Mesendoderm (in vitro differentiated cells): ENCODE results near the gene GALK2.
"Not testable (repeated sequence)": the region's sequence is repeated elsewhere in the genome, so short reads cannot be mapped to it uniquely, and the experiment has no call there.

Experiments used
- DNase-seq: peaks from one replicate; pipeline ENCODE4 v3.0.0; 2013
- H2AK5ac ChIP-seq: 2 replicates; pipeline ENCODE4 v1.6.1; 2013; ENCODE audit warnings: low read length, inconsistent platforms
- H2BK120ac ChIP-seq: 2 replicates; pipeline ENCODE4 v1.6.1; 2013; ENCODE audit warnings: low read depth, mild to moderate bottlenecking, low read length, moderate library complexity, mixed read lengths
- H2BK15ac ChIP-seq: replicated peaks from 2 replicates; pipeline ENCODE4 v1.6.1; 2013; ENCODE audit warnings: low read depth, mild to moderate bottlenecking, moderate library complexity
- H2BK5ac ChIP-seq: 2 replicates; pipeline ENCODE4 v1.6.1; 2013; ENCODE audit warnings: low read length, inconsistent platforms
- H3K18ac ChIP-seq: 2 replicates; pipeline ENCODE4 v1.6.1; 2013; ENCODE audit warnings: mild to moderate bottlenecking, low read length, mixed read lengths
- H3K23ac ChIP-seq: one replicate; pipeline ENCODE4 v1.6.1; 2013; ENCODE audit warnings: low read length
- H3K27ac ChIP-seq: 2 replicates; pipeline ENCODE4 v1.5.1; 2013; ENCODE audit warnings: low read depth, mild to moderate bottlenecking, inconsistent platforms, low read length, moderate library complexity
- H3K27me3 ChIP-seq: 2 replicates; pipeline ENCODE4 v1.6.1; 2013; ENCODE audit warnings: low read length, control low read depth, mild to moderate bottlenecking, inconsistent platforms; ENCODE audit not compliant: insufficient read depth, poor library complexity
- H3K36me3 ChIP-seq: 2 replicates; pipeline ENCODE4 v1.6.1; 2013; ENCODE audit warnings: low read length, inconsistent platforms; ENCODE audit not compliant: control insufficient read depth, insufficient read depth
- H3K4ac ChIP-seq: one replicate; pipeline ENCODE4 v1.6.1; 2013; ENCODE audit warnings: low read depth, mild to moderate bottlenecking, low read length, moderate library complexity
- H3K4me1 ChIP-seq: 2 replicates; pipeline ENCODE4 v1.6.1; 2013; ENCODE audit warnings: low read depth, low read length, inconsistent platforms; ENCODE audit not compliant: control insufficient read depth
- H3K4me2 ChIP-seq: 2 replicates; pipeline ENCODE4 v1.6.1; 2013; ENCODE audit warnings: low read length
- H3K4me3 ChIP-seq: 2 replicates; pipeline ENCODE4 v1.5.1; 2013; ENCODE audit warnings: mild to moderate bottlenecking, low read length
- H3K56ac ChIP-seq: one replicate; pipeline ENCODE4 v1.6.1; 2013; ENCODE audit warnings: low read length
- H3K79me1 ChIP-seq: 2 replicates; pipeline ENCODE4 v1.6.1; 2013; ENCODE audit warnings: low read length, inconsistent platforms
- H3K79me2 ChIP-seq: 2 replicates; pipeline ENCODE4 v1.6.1; 2013; ENCODE audit warnings: mild to moderate bottlenecking, low read length; ENCODE audit not compliant: control insufficient read depth, insufficient read depth
- H3K9ac ChIP-seq: 2 replicates; pipeline ENCODE4 v1.6.1; 2013; ENCODE audit warnings: low read length, inconsistent platforms
- H4K5ac ChIP-seq: one replicate; pipeline ENCODE4 v1.6.1; 2013; ENCODE audit warnings: low read length
- H4K8ac ChIP-seq: one replicate; pipeline ENCODE4 v1.6.1; 2013; ENCODE audit warnings: low read depth, mild to moderate bottlenecking, control low read depth, low read length, moderate library complexity
- WGBS: extraction: QIAGEN DNeasy Blood & Tissue Kit; methylation state at CpG from one replicate; pipeline ENCODE4 v1.1.7; 2013; ENCODE audit warnings: low lambda C conversion rate, missing lambda C conversion rate; ENCODE audit not compliant: insufficient coverage; ENCODE audit errors: extremely low coverage; 5-methylcytosine and 5-hydroxymethylcytosine counted together

GALK2 gene

DNA sequence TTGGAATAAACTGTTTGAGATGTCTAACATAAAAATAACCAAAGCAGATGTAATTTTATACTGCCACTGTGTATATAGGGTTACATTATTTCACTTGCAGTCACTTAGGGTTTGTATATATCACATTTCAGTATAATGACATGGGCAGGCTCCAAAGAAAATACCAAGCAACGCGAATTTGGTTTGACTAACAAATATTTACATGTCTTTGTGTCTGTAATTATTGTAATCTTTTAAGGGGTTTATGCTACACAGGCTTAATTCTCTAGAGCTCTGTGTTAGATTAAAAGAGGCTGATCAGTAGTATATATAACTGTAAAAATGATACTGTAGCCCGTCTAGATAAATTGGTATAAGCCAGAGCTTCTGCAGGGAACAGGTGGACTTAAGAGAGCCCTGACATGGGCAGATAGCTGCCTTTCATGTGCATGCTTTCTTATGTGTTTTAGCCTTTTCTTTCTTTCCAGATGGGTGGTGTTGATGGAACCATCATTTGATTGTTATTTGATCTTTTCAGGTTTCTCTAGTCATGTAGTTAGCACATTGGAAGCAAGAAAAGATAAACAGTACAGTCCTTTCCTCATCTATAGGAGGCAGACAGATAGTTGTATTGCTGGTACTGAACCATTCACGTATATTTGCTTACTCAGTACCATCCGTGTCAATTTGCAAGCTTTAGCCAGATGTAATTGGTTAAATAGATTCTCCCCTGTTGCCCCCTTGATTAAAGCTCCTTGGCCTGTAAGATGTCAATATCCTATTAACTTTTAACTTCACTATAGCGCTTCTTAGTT is 86.1 kb downstream of the GALK2 start:
- H3K27ac ChIP-seq, result no peak overlapping the region
- no peak overlapping the region for H3K18ac ChIP-seq
- no peak overlapping the region for H3K56ac ChIP-seq
- no peak overlapping the region for H4K5ac ChIP-seq
- no peak overlapping the region for H3K9ac ChIP-seq
- no peak overlapping the region for H3K4ac ChIP-seq
- H3K4me2 ChIP-seq, result no peak overlapping the region
- H3K79me2 ChIP-seq, result no peaks in the 10 kb centered on the region
- no peak overlapping the region for H3K23ac ChIP-seq
- no peak overlapping the region for H4K8ac ChIP-seq
- no peaks in the 10 kb centered on the region for H3K36me3 ChIP-seq
- no CpG with 5 or more reads among the region's 6 CpGs for WGBS
- H2BK15ac ChIP-seq, result no peak overlapping the region
- no peak overlapping the region for H2BK5ac ChIP-seq
- H2BK120ac ChIP-seq, result no peak overlapping the region
- no peak for DNase-seq
- H3K79me1 ChIP-seq, result no peaks in the 10 kb centered on the region
- H3K4me1 ChIP-seq, result no peaks in the 10 kb centered on the region
- H2AK5ac ChIP-seq, result no peak overlapping the region
- H3K4me3 ChIP-seq, result no peak overlapping the region
- H3K27me3 ChIP-seq, result no peaks in the 10 kb centered on the region

DNA sequence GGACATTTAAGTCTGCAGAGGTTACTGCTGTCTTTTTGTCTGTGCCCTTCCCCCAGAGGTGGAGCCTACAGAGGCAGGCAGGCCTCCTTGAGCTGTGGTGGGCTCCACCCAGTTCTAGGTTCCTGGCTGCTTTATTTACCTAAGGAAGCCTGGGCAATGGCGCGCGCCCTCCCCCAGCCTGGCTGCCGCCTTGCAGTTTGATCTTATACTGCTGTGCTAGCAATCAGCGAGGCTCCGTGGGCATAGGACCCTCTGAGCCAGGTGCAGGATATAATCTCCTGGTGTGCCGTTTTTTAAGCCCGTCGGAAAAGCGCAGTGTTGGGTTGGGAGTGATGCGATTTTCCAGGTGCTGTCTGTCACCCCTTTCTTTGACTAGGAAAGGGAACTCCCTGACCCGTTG is 95.1 kb downstream of the GALK2 start:
- not testable (repeated sequence) for H3K4me3 ChIP-seq, DNase-seq, H3K4me2 ChIP-seq, H3K27ac ChIP-seq, H2BK5ac ChIP-seq, H3K4me1 ChIP-seq, H3K4ac ChIP-seq, H3K79me2 ChIP-seq, H3K9ac ChIP-seq, H3K27me3 ChIP-seq, H3K56ac ChIP-seq, H3K79me1 ChIP-seq, H3K36me3 ChIP-seq, H2AK5ac ChIP-seq, H4K5ac ChIP-seq, H2BK120ac ChIP-seq, H3K23ac ChIP-seq, H4K8ac ChIP-seq, H3K18ac ChIP-seq, H2BK15ac ChIP-seq
- no CpG with 5 or more reads among the region's 12 CpGs for WGBS

DNA sequence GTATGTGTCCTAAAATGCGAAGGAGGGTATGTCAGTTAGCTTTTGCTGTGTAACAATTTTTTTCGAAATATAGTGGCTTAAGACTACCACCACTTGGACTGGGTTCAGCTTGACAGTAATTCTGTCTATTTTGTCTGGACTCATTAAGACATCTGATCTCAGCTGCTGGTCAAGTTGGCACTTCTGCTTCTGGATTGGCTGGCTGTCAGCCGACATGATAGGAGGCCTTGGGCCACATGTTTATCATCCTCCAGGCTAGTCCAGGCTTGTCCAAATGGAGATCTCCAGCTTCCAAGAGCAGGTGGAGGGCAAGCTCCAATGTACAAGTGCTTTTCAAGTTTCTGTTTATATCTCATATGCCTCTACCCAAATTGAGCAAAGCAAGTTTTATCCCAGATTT is 95.9 kb downstream of the GALK2 start:
- H2AK5ac ChIP-seq, result no peak overlapping the region
- no peak overlapping the region for H3K4me2 ChIP-seq
- no peak overlapping the region for H3K9ac ChIP-seq
- H3K23ac ChIP-seq, result no peak overlapping the region
- H2BK5ac ChIP-seq, result no peak overlapping the region
- no peak for DNase-seq
- H3K56ac ChIP-seq, result no peak overlapping the region
- no peak overlapping the region for H4K5ac ChIP-seq
- no peak overlapping the region for H2BK15ac ChIP-seq
- H4K8ac ChIP-seq, result no peak overlapping the region
- H3K79me1 ChIP-seq, result no peaks in the 10 kb centered on the region
- no peak overlapping the region for H3K27ac ChIP-seq
- H3K4me1 ChIP-seq, result peaks cover 2% of the 10 kb centered on the region
- H3K36me3 ChIP-seq, result no peaks in the 10 kb centered on the region
- no peak overlapping the region for H3K4me3 ChIP-seq
- no peaks in the 10 kb centered on the region for H3K79me2 ChIP-seq
- H3K27me3 ChIP-seq, result no peaks in the 10 kb centered on the region
- no CpG with 5 or more reads among the region's 3 CpGs for WGBS
- H3K4ac ChIP-seq, result no peak overlapping the region
- no peak overlapping the region for H2BK120ac ChIP-seq
- no peak overlapping the region for H3K18ac ChIP-seq

DNA sequence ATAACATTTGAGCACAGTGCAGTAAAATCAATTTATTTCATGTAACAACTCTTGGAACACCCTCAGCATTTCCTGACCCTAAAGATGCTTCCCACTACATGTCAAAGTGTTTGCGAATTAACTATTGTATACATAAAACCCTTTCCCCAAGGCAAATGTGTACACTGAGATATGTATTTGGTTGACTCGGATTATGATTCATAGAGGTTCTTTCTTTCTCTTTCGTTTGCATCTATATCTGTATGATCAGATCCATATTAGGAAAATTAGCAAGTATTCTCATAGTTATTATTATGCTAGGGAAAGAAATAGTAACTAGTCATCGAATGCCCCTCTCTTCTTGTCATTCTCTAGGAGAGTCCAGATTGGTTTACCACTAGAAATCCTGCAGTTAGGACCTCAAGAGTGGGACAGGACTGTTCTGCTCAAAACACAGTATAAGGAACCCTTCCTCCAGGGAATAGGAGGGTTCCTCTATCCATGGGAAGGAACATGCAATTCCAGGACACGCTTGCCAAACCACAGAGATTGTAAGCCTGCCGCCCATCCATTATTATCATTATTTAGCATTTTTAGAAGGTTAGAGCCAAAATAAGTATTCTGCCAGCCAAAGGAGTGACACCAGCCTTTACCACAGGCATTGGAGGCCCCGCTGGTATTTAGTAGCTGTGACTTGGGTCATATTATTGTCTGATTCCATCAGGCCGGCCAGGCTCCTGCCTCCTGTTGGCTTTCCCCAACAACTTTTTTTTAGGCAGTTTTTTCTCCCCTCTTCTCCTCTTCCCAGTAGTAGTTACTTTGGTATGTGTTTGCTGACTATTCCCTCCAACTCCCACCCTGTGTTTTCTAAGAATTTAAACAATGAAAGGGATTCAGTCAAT is 100.7 kb downstream of the GALK2 start:
- H3K27ac ChIP-seq, result peak overlapping the region; percentile 45
- peaks cover 6% of the 10 kb centered on the region for H3K4me1 ChIP-seq

DNA sequence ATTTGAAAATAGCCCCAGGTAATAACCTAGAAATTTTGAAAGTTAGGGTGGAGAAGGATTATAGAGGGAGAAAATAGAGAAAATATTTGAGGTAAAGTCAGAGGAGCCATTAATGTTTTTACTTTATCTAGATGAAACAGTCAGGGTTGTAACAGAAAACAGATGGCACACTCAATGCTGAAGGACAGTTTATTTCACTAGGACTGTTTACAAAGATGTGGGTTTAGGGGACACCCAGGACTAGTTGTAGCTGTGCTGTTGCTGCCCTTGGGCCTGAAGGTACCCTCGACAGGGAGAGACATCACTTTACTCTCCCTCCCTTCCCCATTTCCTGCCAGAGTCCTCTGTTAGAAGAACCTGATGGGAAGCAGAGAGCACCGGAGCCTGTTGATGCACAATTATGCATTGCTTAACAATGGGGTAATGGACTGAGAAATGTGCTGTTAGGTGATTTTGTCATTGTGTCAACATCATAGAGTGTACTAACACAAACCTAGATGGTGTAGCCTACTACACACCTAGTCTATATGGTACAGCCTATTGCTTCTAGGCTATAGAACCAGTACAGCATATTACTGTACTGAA is 103.8 kb downstream of the GALK2 start:
- Histone ChIP-seq H3K18ac (no peak overlapping the region), H4K8ac (no peak overlapping the region)
- DNase-seq, result peak; percentile 5

More for the DNA sequence above, 100.7 kb downstream of the GALK2 start:
- peak overlapping the region; percentile 17 for H2BK5ac ChIP-seq
- no peaks in the 10 kb centered on the region for H3K79me2 ChIP-seq
- H3K4me2 ChIP-seq, result no peak overlapping the region
- no peaks in the 10 kb centered on the region for H3K79me1 ChIP-seq
- H2AK5ac ChIP-seq, result no peak overlapping the region
- H3K23ac ChIP-seq, result no peak overlapping the region
- no peak overlapping the region for H3K4me3 ChIP-seq
- H3K56ac ChIP-seq, result peak overlapping the region; percentile 44
- H3K4ac ChIP-seq, result peak overlapping the region; percentile 91
- no peak overlapping the region for H4K5ac ChIP-seq
- H2BK120ac ChIP-seq, result no peak overlapping the region
- no peak overlapping the region for H4K8ac ChIP-seq
- H2BK15ac ChIP-seq, result no peak overlapping the region
- H3K36me3 ChIP-seq, result no peaks in the 10 kb centered on the region
- no peaks in the 10 kb centered on the region for H3K27me3 ChIP-seq
- peak overlapping the region; percentile 56 for H3K18ac ChIP-seq
- DNase-seq, result peak; percentile 83
- no peak overlapping the region for H3K9ac ChIP-seq
- no CpG with 5 or more reads among the region's 8 CpGs for WGBS

More for the DNA sequence above, 103.8 kb downstream of the GALK2 start:
- Histone ChIP-seq H3K4me2 (no peak overlapping the region), H4K5ac (no peak overlapping the region), H3K4ac (no peak overlapping the region), H3K27ac (no peak overlapping the region), H2BK120ac (no peak overlapping the region), H3K4me3 (no peak overlapping the region), H2BK5ac (no peak overlapping the region), H2BK15ac (no peak overlapping the region), H3K56ac (no peak overlapping the region), H3K9ac (no peak overlapping the region), H3K36me3 (no peaks in the 10 kb centered on the region), H3K27me3 (no peaks in the 10 kb centered on the region), H3K79me2 (no peaks in the 10 kb centered on the region), H3K23ac (no peak overlapping the region), H3K4me1 (peaks cover 6% of the 10 kb centered on the region), H3K79me1 (no peaks in the 10 kb centered on the region), H2AK5ac (no peak overlapping the region)
- no CpG with 5 or more reads among the region's 2 CpGs for WGBS
